SK-MEL-5 (cell line): Measurements from ENCODE around the gene AK8. TPM values are rescaled to one million over a fixed set of nuclear protein-coding genes. Genes with fewer than 3 reads are reported as not detected.
"Not testable (repeated sequence)": the region's sequence is repeated elsewhere in the genome, so short reads cannot be mapped to it uniquely, and the experiment has no call there.

Source experiments
- DNase-seq: peaks from one replicate; pipeline ENCODE4 v3.0.0-alpha.2; 2016; ENCODE audit warnings: low read depth, low spot score
- in situ Hi-C: cut with HindIII; loops from 2 replicates; pipeline ENCODE4 v1.10.0; 2016; ENCODE audit warnings: low sequenced_read_pairs, high pct_unique_total_duplicates, low pct_unique_long_range_greater_than_20kb
- total RNA-seq: library from RNA; depleted of rRNA; stranded (reverse); fragments of >200 nt; shearing (Covaris generic); gene quantifications from 2 replicates; pipeline ENCODE4 v1.2.3, GENCODE V29; 2014

Gene AK8
- total RNA-seq, 1 experiment from 2014 or later, result 0.21 TPM

GRCh38 chr9:132774886-132775285, 103.2 kb downstream of the AK8 start:
- DNase-seq, result no peak
- in situ Hi-C loops, result no loop called here

- no peak for DNase-seq
- in situ Hi-C loops, result no loop called here
Observed at GRCh38 chr9:132773764-132774339, 104.2 kb downstream of the AK8 start.

GRCh38 chr9:132773093-132773492, 105.0 kb downstream of the AK8 start:
- no peak for DNase-seq
- in situ Hi-C loops, result no loop called here

- in situ Hi-C loops, DNase-seq: not testable (repeated sequence)
Observed at GRCh38 chr9:132771752-132772151, 106.3 kb downstream of the AK8 start.

- in situ Hi-C loops, result no loop called here
- DNase-seq, result no peak
Observed at GRCh38 chr9:132770770-132771310, 107.2 kb downstream of the AK8 start.

- in situ Hi-C loops, result no loop called here
- DNase-seq, result peak; percentile 41
Observed at GRCh38 chr9:132769906-132770769, 107.9 kb downstream of the AK8 start.

- DNase-seq, result peak; percentile 55
- in situ Hi-C loops, result no loop called here
Observed at GRCh38 chr9:132768932-132769905, 108.9 kb downstream of the AK8 start.

- DNase-seq, result no peak
- in situ Hi-C loops, result no loop called here
Observed at GRCh38 chr9:132763574-132763973, 114.5 kb downstream of the AK8 start.

- in situ Hi-C loops, result no loop called here
- DNase-seq, result no peak
Observed at GRCh38 chr9:132762896-132763295, 115.2 kb downstream of the AK8 start.

- in situ Hi-C loops, result no loop called here
Observed at GRCh38 chr9:132761602-132762001, 116.5 kb downstream of the AK8 start.

GRCh38 chr9:132760057-132760456, 118.0 kb downstream of the AK8 start:
- DNase-seq, result no peak
- in situ Hi-C loops, result no loop called here

More at GRCh38 chr9:132761602-132762001, 116.5 kb downstream of the AK8 start:
- DNase-seq, result no peak

GRCh38 chr9:132757016-132757415, 121.1 kb downstream of the AK8 start:
- DNase-seq, result no peak
- in situ Hi-C loops, result no loop called here

- DNase-seq, result no peak
- in situ Hi-C loops, result no loop called here
Observed at GRCh38 chr9:132756214-132756845, 121.8 kb downstream of the AK8 start.

- no peak for DNase-seq
- in situ Hi-C loops, result no loop called here
Observed at GRCh38 chr9:132755096-132755495, 123.0 kb downstream of the AK8 start.

GRCh38 chr9:132754236-132754635, 123.8 kb downstream of the AK8 start:
- in situ Hi-C loops, result no loop called here
- DNase-seq, result no peak

GRCh38 chr9:132753593-132753880, 124.5 kb downstream of the AK8 start:
- no peak for DNase-seq
- in situ Hi-C loops, result no loop called here

- in situ Hi-C loops, result no loop called here
Observed at GRCh38 chr9:132752877-132753592, 125.0 kb downstream of the AK8 start.

More at GRCh38 chr9:132752877-132753592, 125.0 kb downstream of the AK8 start:
- DNase-seq, result no peak
